Liver (tissue), 9 donors: ENCODE measurements around the gene GRK6. TPM values are rescaled to one million over a fixed set of nuclear protein-coding genes. Genes with fewer than 3 reads are reported as not detected.

ENCODE experiments used
- DNase-seq: peaks from one replicate; pipeline ENCODE4 v3.0.0-alpha.2; 2017; ENCODE audit warnings: low spot score
- H3K27ac ChIP-seq, 2 donors: one replicate each; pipeline ENCODE4 v1.7.0; 2013; ENCODE audit warnings: inconsistent platforms in 2 of 2, low read length in 2 of 2, control low read depth in 1 of 2, low read depth in 1 of 2, mild to moderate bottlenecking in 1 of 2
- H3K27me3 ChIP-seq, 4 donors: one replicate each; pipeline versions ENCODE4 v1.6.1 to v1.7.0; 2013; ENCODE audit warnings: low read length in 3 of 4, inconsistent platforms in 1 of 4, mild to moderate bottlenecking in 1 of 4, moderate library complexity in 1 of 4; ENCODE audit not compliant: control insufficient read depth in 4 of 4, insufficient read depth in 4 of 4
- H3K36me3 ChIP-seq, 4 donors: one replicate each; pipeline versions ENCODE4 v1.6.1 to v1.7.0; 2013; ENCODE audit warnings: low read length in 3 of 4, mild to moderate bottlenecking in 3 of 4, low read depth in 1 of 4, moderate library complexity in 1 of 4; ENCODE audit not compliant: control insufficient read depth in 4 of 4, insufficient read depth in 3 of 4
- H3K4me1 ChIP-seq, 4 donors: one replicate each; pipeline versions ENCODE4 v1.6.1 to v1.7.0; 2013; ENCODE audit warnings: low read length in 3 of 4, mild to moderate bottlenecking in 3 of 4, moderate library complexity in 1 of 4; ENCODE audit not compliant: control insufficient read depth in 4 of 4, insufficient read depth in 4 of 4
- H3K4me3 ChIP-seq, 3 donors: one replicate each; pipeline versions ENCODE4 v1.6.1 to v1.7.0; 2013; ENCODE audit warnings: low read length in 3 of 3, control low read depth in 1 of 3, low read depth in 1 of 3, mild to moderate bottlenecking in 1 of 3
- H3K9ac ChIP-seq, 2 donors: one replicate each; pipeline ENCODE4 v1.7.0; 2013; ENCODE audit warnings: low read length in 2 of 2, mild to moderate bottlenecking in 2 of 2, moderate library complexity in 2 of 2, control low read depth in 1 of 2, low read depth in 1 of 2
- H3K9me3 ChIP-seq, 4 donors: one replicate each; pipeline versions ENCODE4 v1.6.1 to v1.7.0; 2013; ENCODE audit warnings: low read length in 3 of 4; ENCODE audit not compliant: control insufficient read depth in 4 of 4
- EGR1 ChIP-seq, 2 donors: IDR thresholded peaks; 2 replicates each; pipeline ENCODE4 v1.6.1; 2016 to 2018; ENCODE audit warnings: antibody characterized with exemption in 2 of 2, low read depth in 2 of 2
- FOXA1 ChIP-seq: IDR thresholded peaks from 2 replicates; pipeline ENCODE4 v1.6.1; 2016; ENCODE audit warnings: antibody characterized with exemption
- FOXA2 ChIP-seq: IDR thresholded peaks from 2 replicates; pipeline ENCODE4 v1.6.1; 2016; ENCODE audit warnings: antibody characterized with exemption
- HNF4A ChIP-seq, 2 donors: conservative IDR thresholded peaks; 2 replicates each; pipeline ENCODE4 v1.6.1; 2016; ENCODE audit warnings: antibody characterized with exemption in 2 of 2, mild to moderate bottlenecking in 2 of 2
- HNF4G ChIP-seq: IDR thresholded peaks from 2 replicates; pipeline ENCODE4 v1.6.1; 2016; ENCODE audit warnings: antibody characterized with exemption
- JUND ChIP-seq, 2 donors: IDR thresholded peaks; 2 replicates each; pipeline ENCODE4 v1.6.1; 2016; ENCODE audit warnings: antibody characterized with exemption in 2 of 2
- MAX ChIP-seq: IDR thresholded peaks from 2 replicates; pipeline ENCODE4 v1.6.1; 2016; ENCODE audit warnings: antibody characterized with exemption
- RAD21 ChIP-seq, 2 donors: IDR thresholded peaks; 2 replicates each; pipeline ENCODE4 v1.6.1; 2016; ENCODE audit warnings: antibody characterized with exemption in 2 of 2, mild to moderate bottlenecking in 2 of 2
- REST ChIP-seq: IDR thresholded peaks from 2 replicates; pipeline ENCODE4 v1.6.1; 2016; ENCODE audit warnings: antibody characterized with exemption, mild to moderate bottlenecking
- SP1 ChIP-seq: IDR thresholded peaks from 2 replicates; pipeline ENCODE4 v1.6.1; 2018; ENCODE audit warnings: antibody characterized with exemption, mild to moderate bottlenecking
- YY1 ChIP-seq: IDR thresholded peaks from 2 replicates; pipeline ENCODE4 v1.6.1; 2016; ENCODE audit warnings: antibody characterized with exemption, mild to moderate bottlenecking
- ZBTB33 ChIP-seq: IDR thresholded peaks from 2 replicates; pipeline ENCODE4 v1.6.1; 2016; ENCODE audit warnings: antibody characterized with exemption
- WGBS: extraction: QIAGEN DNeasy Blood & Tissue Kit; methylation state at CpG from one replicate; pipeline ENCODE4 v1.1.7; 2013; 5-methylcytosine and 5-hydroxymethylcytosine counted together
- polyA plus RNA-seq, 2 donors: library from polyadenylated mRNA; stranded (reverse) in 1 of 2; unstranded in 1 of 2; fragments of 200-250 nt in 1 of 2; fragments of >200 nt in 1 of 2; fragmentation: Nextera tagmentation in 1 of 2; extraction: Ambion mirVana in 1 of 2; gene quantifications; one replicate each; pipeline versions ENCODE4 v1.2.1 to v1.2.3, GENCODE V29; 2013 to 2015
- total RNA-seq, 2 donors: library from RNA; depleted of rRNA; stranded (reverse); fragments of >200 nt; gene quantifications; one replicate each; pipeline ENCODE4 v1.2.3, GENCODE V29; 2014
- TF ChIP-seq, protein P1 (sequence below): fragments of 150-350 bp; IDR thresholded peaks from 2 replicates; pipeline ENCODE4 v1.5.1; 2017; ENCODE audit warnings: improper control_type of control experiment, low read depth, low read length; ENCODE audit not compliant: missing input control
- donor health status: healthy.
- donor health status: healthy.
- donor health status: healthy.
- donor health status: healthy.
- donor health status: healthy.

GRK6 gene
- total and polyA plus RNA-seq, 4 donors, result 3.1 to 24.0 (median 10.8) TPM

- H3K4me3 ChIP-seq, result no peak overlapping the region
Observed at GRCh38 chr5:177389241-177390169, 37.0 kb upstream of the GRK6 start.

DNA sequence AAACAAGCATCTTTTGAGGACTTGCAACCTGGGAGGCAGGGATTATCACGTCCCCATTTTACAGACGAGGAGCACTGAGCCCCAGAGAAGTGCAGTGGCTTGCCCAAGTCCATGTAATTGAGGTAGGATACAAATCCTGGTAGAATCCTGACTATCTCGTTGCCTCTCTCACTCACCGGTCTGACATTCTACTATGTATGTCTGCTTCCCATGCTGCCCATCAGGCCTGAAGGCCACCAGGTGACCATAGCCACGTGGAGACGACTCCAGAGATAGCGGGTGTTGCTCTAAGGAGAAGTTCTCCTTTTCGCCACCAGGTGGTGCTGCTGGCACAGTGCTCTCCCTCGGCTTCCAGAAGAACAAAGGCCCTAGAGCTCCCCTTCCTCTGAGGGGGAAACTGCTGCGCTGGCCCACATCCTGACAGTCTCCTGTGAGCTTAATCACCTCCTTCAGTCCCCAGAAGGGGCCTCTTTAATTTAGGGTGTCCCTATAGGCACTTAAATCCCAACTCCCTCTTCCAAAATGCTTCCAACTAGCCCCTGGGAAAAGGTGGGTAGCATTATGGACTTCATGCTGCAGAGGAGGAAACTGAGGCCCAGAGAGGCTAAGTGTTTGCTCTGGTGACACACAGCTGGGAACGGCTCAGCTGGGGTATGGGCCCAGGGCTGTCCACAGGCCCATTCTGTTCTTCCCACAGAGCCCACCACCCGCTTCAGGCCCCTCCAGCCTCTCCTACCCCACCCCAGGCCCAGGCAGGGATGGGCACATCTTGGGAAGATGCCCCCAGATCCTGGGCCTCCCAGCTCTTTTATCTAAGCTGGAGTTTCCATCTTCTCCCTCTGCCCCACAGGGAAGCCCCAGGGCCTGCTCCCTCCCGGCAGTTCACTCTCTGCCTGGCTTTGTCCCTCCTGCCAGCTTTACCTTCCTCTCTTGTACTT, 35.8 kb upstream of the GRK6 start:
- Histone ChIP-seq H3K27me3 (no peaks in the 10 kb centered on the region), H3K27ac (no peak overlapping the region), H3K36me3 (no peaks in the 10 kb centered on the region), H3K4me3 (no peak overlapping the region), H3K4me1 (no peaks in the 10 kb centered on the region), H3K9me3 (no peaks in the 10 kb centered on the region), H3K9ac (no peak overlapping the region)
- TF ChIP-seq REST (no peak), ZBTB33 (no peak), RAD21 (IDR thresholded peaks at IDR 0.05) (peak; percentile 96 to 99)
- TF ChIP-seq, protein P1, sequence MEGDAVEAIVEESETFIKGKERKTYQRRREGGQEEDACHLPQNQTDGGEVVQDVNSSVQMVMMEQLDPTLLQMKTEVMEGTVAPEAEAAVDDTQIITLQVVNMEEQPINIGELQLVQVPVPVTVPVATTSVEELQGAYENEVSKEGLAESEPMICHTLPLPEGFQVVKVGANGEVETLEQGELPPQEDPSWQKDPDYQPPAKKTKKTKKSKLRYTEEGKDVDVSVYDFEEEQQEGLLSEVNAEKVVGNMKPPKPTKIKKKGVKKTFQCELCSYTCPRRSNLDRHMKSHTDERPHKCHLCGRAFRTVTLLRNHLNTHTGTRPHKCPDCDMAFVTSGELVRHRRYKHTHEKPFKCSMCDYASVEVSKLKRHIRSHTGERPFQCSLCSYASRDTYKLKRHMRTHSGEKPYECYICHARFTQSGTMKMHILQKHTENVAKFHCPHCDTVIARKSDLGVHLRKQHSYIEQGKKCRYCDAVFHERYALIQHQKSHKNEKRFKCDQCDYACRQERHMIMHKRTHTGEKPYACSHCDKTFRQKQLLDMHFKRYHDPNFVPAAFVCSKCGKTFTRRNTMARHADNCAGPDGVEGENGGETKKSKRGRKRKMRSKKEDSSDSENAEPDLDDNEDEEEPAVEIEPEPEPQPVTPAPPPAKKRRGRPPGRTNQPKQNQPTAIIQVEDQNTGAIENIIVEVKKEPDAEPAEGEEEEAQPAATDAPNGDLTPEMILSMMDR, result peak; percentile 97
- 28% methylated on average over 13 of the region's 13 CpGs for WGBS
- DNase-seq, result peak; percentile 88

More at GRCh38 chr5:177389241-177390169, 37.0 kb upstream of the GRK6 start:
- no peak for TF ChIP-seq EGR1 (IDR thresholded peaks at IDR 0.05; ENCODE audit: low read depth in 2 of 2)
- TF ChIP-seq, protein P1, result no peak
- no peak for TF ChIP-seq FOXA2
- no peak for TF ChIP-seq HNF4A (conservative IDR thresholded peaks at IDR 0.05)
- no peak for TF ChIP-seq JUND (IDR thresholded peaks at IDR 0.05)
- no peak for TF ChIP-seq RAD21 (IDR thresholded peaks at IDR 0.05)
- TF ChIP-seq HNF4G, result no peak
- no peak for TF ChIP-seq MAX
- no peak for TF ChIP-seq FOXA1
- TF ChIP-seq YY1, result no peak
- no peak for TF ChIP-seq SP1
- DNase-seq, result no peak
- no peaks in the 10 kb centered on the region for H3K9me3 ChIP-seq
- no peaks in the 10 kb centered on the region for H3K36me3 ChIP-seq
- H3K27ac ChIP-seq, result no peak overlapping the region
- H3K27me3 ChIP-seq, result no peaks in the 10 kb centered on the region
- H3K9ac ChIP-seq, result no peak overlapping the region
- no peaks in the 10 kb centered on the region for H3K4me1 ChIP-seq
- WGBS, result 63% methylated on average over 21 of the region's 21 CpGs
